RKO (cell line): ENCODE measurements around the gene TXLNG.
A peak's percentile ranks its signal among the peaks of the same experiment; 100 is the strongest.
"Not testable (repeated sequence)": the region's sequence is repeated elsewhere in the genome, so short reads cannot be mapped to it uniquely, and the experiment has no call there.

ENCODE experiments used
- DNase-seq: peaks from one replicate; pipeline ENCODE4 v3.0.0-alpha.2; 2016; ENCODE audit warnings: low spot score

Gene TXLNG

GRCh38 chrX:16786139-16786790 lies at the start of gene TXLNG:
Gene TXLNG (plus strand): TSS chrX:16786466. CDS start chrX:16786488, 22 bp downstream.
- peak; percentile 100 for DNase-seq

DNA sequence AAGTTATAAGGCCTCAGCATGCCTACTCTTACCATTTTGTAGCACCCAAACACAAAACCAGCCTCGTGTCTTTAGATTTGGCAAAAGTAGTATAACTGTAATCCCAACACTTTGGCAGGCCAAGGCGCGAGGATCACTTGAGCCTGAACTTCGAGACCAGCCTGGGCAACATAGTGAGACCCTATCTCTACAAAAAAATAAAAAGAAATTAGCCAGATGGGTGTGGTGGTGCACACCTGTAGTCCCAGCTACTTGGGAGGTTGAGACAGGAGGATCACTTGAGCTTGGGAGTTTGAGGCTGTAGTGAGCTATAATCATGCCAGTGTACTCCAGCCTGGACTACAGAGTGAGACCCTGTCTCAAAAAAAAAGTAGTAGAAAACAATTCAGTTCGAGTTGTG lies 49.2 kb upstream of the TXLNG start:
- DNase-seq = no peak

DNA sequence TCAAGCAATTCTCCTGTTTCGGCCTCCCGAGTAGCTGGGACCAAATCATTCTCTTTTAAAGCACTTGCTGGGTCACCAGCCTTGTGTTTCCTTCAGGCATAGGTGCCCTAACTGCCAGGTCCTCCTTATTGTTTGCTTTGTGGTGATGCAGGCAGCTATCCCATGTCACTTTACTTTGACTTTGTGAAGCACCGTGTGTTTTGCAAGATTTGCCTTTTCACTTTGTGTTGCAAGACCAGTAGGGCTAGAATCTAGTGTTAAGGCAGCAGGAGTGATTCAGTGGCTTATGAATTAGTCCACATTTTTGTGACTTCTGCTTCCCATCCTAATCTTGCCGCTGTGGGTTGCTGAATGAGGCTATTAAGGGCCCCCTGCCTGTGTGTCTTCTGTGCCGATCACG lies 46.7 kb upstream of the TXLNG start:
- no peak for DNase-seq

- DNase-seq = peak; percentile 81
Observed at GRCh38 chrX:16743604-16744325, 42.5 kb upstream of the TXLNG start.

DNA sequence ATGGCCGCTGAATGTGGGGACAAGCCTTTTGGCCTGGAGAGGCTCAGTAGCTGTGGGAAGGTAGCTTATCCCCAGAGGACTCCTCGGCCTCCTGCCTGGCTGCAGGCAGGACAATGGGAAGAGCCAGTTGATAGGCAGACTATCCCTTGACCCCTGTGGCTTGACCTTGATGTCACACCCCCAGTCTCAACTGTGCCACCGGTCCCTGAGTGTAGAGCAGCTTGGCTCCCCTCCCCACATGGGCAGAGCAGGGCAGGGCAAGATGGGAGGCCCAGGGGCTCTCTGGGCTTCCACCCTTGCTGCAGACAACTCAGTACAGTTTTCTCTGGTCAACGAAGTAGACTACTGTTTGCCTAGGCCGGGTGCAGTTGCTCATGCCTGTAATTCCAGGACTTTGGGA lies 41.2 kb upstream of the TXLNG start:
- no peak for DNase-seq

GRCh38 chrX:16745659-16746058 lies 40.6 kb upstream of the TXLNG start:
- no peak for DNase-seq

- no peak for DNase-seq
Observed at GRCh38 chrX:16748425-16748824, 37.8 kb upstream of the TXLNG start.

GRCh38 chrX:16750136-16750535 lies 36.1 kb upstream of the TXLNG start:
- DNase-seq = no peak

DNA sequence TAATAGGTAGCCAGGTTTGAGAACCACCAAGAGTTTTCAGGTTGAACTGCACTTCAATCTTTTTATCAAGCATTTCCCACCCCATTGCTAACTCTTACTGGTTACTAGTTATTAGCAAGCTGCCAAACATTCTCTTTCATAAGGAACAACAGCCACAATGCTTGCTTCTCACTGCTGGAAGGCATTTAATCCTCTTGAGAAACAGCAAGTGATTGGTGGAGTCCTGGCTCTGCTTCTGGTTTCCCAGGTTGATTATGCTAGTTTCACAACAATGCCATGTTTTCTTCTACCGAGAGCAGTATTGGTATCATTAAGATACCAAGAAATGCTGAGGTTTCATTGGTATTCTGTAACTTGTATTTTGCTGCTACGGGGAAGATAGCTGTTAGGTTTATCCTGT lies 32.2 kb upstream of the TXLNG start:
- no peak for DNase-seq

DNA sequence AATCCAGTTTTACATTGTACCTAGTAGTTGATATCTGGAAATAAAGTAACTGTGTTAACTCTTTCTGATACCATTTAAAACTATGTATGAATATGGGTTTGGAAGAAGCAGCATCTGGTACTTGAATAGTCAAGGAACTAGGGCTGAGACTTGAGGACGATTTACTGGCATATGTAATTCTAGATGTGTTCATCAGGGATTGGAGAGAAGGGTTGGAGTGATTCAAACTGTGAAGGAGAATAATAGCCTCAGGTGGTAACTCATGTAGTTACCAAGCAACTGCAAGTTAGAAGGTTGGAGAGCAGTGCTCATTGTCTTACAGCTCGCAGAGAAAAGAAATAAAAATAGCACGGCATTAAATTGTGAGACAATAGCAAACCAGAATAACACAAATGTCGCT lies 29.5 kb upstream of the TXLNG start:
- DNase-seq = no peak

- DNase-seq = not testable (repeated sequence)
Observed at GRCh38 chrX:16761500-16761899, 24.8 kb upstream of the TXLNG start.

GRCh38 chrX:16762579-16762978 lies 23.7 kb upstream of the TXLNG start:
- DNase-seq = no peak

- DNase-seq = no peak
Observed at GRCh38 chrX:16765594-16765993, 20.7 kb upstream of the TXLNG start.

- no peak for DNase-seq
Observed at GRCh38 chrX:16770970-16771482, 15.2 kb upstream of the TXLNG start.

DNA sequence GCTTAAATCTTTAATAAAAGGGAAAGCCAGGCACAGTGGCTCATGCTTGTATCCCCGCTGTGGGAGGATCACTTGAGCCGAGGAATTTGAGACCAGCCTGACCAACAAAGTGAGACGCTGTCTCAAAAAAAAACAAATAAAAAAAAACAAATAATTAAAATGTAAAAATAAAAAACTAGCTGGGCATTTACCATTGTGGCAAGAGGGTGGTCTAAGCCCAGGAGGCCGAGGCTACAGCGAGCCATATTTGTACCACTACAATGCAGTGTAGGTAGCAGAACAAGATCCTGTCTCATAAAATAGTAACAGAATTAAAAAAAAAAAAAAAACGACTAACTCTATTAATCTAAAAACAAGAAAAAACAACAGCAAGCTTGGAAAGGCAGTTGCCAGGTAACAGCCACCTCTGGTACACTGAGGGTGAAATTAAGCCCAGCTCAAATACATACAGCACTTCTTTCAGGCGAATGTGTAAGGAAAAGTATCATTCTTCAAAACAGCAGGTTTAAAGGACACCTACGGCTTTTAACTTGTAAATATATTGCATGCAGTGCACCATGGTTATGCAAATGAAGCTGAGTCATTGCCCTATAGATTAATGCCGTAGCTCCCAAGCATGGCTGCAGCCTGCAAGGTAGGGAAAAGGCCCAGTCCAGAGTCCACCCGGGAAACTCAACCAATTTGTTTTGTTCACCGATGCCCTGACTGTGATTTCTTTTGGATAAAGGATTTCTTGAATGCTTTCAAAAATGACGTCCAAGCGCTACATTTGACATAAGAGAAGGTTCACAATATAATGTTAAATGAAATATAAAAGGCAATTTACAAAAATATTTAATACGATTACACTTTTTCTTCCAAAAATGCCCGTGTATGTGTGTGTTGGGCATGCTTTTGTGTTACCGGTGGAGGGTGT lies 14.5 kb upstream of the TXLNG start:
- peak; percentile 91 for DNase-seq

GRCh38 chrX:16772460-16772859 lies 13.8 kb upstream of the TXLNG start:
- peak; percentile 18 for DNase-seq

DNA sequence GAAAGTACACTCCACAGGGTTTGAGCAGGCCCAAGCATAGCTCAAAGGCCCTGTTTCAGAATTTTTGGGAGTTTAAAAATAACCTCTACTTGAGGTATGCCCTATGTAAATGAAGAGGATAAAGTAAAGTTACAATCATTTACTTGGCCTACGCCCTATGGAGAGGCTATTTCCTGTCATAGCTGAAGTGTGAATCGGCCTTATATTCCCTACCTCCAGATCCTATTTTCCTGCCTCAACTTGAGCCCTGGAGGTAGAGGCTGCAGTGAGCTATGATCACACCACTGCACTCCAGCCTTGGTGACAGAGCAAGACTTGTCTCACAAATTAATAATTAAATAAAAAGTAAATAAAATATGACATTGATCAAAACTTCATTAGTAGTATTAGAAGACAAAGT lies 11.5 kb upstream of the TXLNG start:
- no peak for DNase-seq

GRCh38 chrX:16778545-16778944 lies 7.7 kb upstream of the TXLNG start:
- DNase-seq = no peak

GRCh38 chrX:16778993-16779392 lies 7.3 kb upstream of the TXLNG start:
- no peak for DNase-seq

- not testable (repeated sequence) for DNase-seq
Observed at GRCh38 chrX:16779815-16780214, 6.5 kb upstream of the TXLNG start.

DNA sequence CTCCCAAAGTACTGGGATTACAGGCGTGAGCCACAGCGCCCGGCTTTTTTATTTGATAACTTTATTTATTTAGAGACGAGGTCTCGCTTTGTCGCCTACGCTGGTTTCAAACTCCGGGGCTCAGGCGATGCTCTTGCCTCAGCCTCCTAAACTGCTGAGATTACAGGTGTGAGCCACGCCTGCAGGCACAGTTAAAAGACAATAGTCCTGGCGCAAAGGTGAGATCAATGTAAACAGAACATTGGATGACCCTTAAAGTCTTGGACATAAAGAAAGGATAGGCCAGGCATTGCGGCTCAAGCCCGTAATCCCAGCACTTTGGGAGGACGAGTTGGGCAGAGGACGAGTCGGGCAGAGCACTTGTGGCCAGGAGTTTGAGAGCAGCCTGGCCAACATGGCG lies 2.8 kb upstream of the TXLNG start:
- DNase-seq = no peak

GRCh38 chrX:16784440-16784839 lies 1.8 kb upstream of the TXLNG start:
- not testable (repeated sequence) for DNase-seq
